ENCODE results near the gene SMC3.
"Not testable (repeated sequence)": the region's sequence is repeated elsewhere in the genome, so short reads cannot be mapped to it uniquely, and the experiment has no call there.

The SMC3 gene

DNA sequence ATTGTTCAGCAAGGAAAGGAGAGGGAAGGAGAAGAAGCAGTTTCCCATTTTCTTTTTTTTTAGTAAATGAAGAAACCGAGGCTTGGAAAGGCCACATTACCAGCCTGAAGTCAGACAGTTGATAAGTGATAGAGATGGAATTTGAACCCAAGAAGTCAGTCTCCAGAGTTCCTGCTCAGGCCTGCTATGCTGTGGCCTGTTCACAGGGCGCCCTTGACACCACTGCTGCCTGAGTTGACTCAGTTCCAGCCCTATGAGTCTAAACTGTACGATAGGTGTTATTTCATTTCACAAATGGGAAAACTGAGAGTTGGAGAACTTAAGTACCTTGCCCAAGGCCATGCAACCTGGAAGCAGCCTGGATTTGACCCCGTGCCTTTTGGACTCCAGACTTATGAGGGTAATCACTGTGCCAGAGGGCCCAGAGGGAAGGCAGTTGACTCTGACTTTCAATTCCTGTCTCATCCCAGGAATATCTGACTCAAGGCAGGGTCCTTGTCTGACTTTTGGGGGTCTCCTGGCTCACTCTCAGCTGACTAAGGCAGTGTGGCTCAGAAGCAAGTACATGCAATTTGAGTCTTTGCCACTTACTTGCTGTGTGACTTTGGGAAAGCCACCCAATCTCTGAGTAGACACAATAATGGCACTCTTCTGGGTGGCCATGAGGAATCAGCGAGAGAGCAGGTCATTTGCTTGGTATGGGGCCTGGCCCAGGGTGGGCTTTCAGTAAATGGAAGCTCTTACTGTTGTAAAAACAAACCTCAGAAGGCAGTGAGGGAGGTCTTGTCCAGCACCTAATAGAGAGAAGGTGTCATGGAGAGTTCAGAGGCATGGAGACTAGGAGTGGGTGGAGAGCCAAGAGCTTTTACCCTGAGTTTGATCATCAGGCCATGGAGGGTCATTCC is 58.7 kb downstream of the SMC3 start:
- H3K4me1 ChIP-seq: peaks cover 10% of the 10 kb centered on the region
- in situ Hi-C loops (cut with MboI; ENCODE audit: low sequenced_read_pairs): loop anchor here (5.0 kb wide), 1 partner anchor 51 kb away; no protein-coding TSS in a partner anchor

DNA sequence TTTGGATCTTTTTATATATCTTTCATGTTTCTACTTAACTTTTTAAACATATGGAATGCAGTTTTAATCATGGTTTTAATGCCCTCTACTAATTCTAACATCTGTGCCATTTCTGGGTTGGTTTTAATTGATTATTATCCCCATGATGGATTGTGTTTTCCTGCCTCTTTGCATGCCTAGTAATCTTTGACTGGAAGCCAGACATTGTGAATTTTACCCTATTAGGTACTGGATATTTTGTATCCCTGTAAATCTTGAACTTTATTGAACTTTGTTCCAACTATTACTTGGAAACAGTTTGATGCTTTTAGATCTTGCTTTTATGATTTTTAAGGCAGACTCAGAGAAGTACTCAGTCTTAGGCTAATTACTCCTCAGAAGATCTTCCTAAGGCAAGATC is 60.7 kb downstream of the SMC3 start:
- in situ Hi-C loops (cut with MboI; ENCODE audit: low sequenced_read_pairs): loop anchor here (5.0 kb wide), 1 partner anchor 49 kb away; no protein-coding TSS in a partner anchor
- H3K4me1 ChIP-seq: peaks cover 10% of the 10 kb centered on the region
- no peak overlapping the region for H3K4me3 ChIP-seq
- peaks cover 80% of the 10 kb centered on the region for H3K27me3 ChIP-seq (ENCODE audit: low read depth)
- no peaks in the 10 kb centered on the region for H3K36me3 ChIP-seq (replicated peaks)
- no peak for DNase-seq (ENCODE audit: low spot score in 2 of 2)
- no peaks in the 10 kb centered on the region; the same call in 1 of the 2 replicates for H3K9me3 ChIP-seq

More for the DNA sequence above, 58.7 kb downstream of the SMC3 start:
- H3K4me3 ChIP-seq: no peak overlapping the region
- peaks cover 74% of the 10 kb centered on the region for H3K27me3 ChIP-seq (ENCODE audit: low read depth)
- DNase-seq (ENCODE audit: low spot score in 2 of 2): no peak
- no peaks in the 10 kb centered on the region for H3K36me3 ChIP-seq (replicated peaks)
- no peaks in the 10 kb centered on the region; the same call in 1 of the 2 replicates for H3K9me3 ChIP-seq

DNA sequence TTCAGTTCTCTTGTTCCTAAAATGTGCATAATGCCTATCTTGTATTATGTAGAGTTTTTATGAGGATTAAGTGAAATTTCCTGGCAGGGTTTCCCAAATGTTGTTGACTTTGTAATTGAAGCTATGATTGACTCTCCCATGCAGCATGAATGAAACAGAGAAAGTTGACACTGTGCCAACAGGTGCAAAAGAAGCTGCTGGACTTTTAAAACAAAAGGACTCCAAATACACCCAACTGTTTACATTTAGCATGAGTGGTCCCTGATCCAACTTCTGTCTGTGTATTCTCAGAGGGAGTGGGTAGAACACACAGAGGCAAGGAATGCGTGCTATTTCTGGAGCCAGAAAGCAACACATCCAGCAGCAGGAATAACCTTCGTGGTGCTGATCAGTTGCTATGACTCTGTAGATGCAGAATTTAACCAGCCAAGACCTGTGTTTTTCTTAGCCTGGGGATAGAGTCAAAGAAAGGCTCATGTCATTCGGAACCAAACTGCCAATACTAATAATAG is 62.2 kb downstream of the SMC3 start:
- no peaks in the 10 kb centered on the region for H3K9me3 ChIP-seq
- H3K4me1 ChIP-seq: peaks cover 10% of the 10 kb centered on the region
- H3K4me3 ChIP-seq: no peak overlapping the region
- in situ Hi-C loops (cut with MboI; ENCODE audit: low sequenced_read_pairs): loop anchor here (5.0 kb wide), 1 partner anchor 48 kb away; no protein-coding TSS in a partner anchor
- peaks cover 82% of the 10 kb centered on the region for H3K27me3 ChIP-seq (ENCODE audit: low read depth)
- no peaks in the 10 kb centered on the region for H3K36me3 ChIP-seq (replicated peaks)
- peak; percentile 67 to 93 for DNase-seq (ENCODE audit: low spot score in 2 of 2)

GRCh38 chr10:110631934-110632333 is 64.4 kb downstream of the SMC3 start:
- DNase-seq (ENCODE audit: low spot score in 2 of 2): no peak
- Histone ChIP-seq H3K36me3 (replicated peaks) (no peaks in the 10 kb centered on the region), H3K27me3 (ENCODE audit: low read depth) (peaks cover 83% of the 10 kb centered on the region), H3K4me3 (no peak overlapping the region), H3K9me3 (no peaks in the 10 kb centered on the region), H3K4me1 (peaks cover 10% of the 10 kb centered on the region)
- in situ Hi-C loops (cut with MboI; ENCODE audit: low sequenced_read_pairs): no loop called here

DNA sequence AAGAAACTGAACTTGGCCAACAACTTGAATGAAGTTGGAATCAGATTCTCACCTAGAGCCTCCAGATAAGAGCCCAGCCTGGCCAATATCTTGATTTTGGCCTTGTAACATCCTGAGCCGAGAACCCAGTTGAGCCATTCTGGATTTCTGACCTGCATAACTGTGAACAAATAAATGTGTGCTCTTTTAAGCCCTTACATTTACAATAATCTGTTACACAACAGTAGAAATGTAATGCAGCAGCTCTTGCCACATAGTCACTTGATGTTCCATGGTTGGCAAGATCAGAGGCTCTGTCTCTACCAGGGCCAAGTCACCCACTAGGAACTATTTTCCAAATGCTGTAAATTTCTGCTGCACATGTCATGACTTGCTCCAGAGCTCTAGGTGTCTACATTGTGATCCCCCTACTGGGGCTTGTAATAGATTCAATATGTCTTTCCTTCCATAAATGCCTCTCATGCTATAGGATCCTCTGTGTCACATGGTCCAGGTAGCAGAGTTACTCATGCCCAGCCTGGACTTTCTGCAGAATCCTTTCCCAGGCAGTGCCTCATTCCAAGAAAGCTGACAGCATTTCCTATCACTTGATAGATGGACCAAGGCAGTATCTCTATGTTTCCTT is 65.2 kb downstream of the SMC3 start:
- Histone ChIP-seq H3K9me3 (no peaks in the 10 kb centered on the region), H3K36me3 (replicated peaks) (no peaks in the 10 kb centered on the region), H3K4me3 (no peak overlapping the region), H3K27me3 (ENCODE audit: low read depth) (peaks cover 77% of the 10 kb centered on the region), H3K4me1 (peaks cover 10% of the 10 kb centered on the region)
- in situ Hi-C loops (cut with MboI; ENCODE audit: low sequenced_read_pairs): no loop called here
- DNase-seq (ENCODE audit: low spot score in 2 of 2): no peak

- Histone ChIP-seq H3K9me3 (no peaks in the 10 kb centered on the region), H3K4me3 (no peak overlapping the region), H3K27me3 (ENCODE audit: low read depth) (peaks cover 86% of the 10 kb centered on the region), H3K36me3 (replicated peaks) (no peaks in the 10 kb centered on the region), H3K4me1 (peaks cover 4% of the 10 kb centered on the region; the same call in 1 of the 2 replicates)
- no peak for DNase-seq (ENCODE audit: low spot score in 2 of 2)
- in situ Hi-C loops (cut with MboI; ENCODE audit: low sequenced_read_pairs): no loop called here
These were observed 67.2 kb downstream of the SMC3 start for GRCh38 chr10:110634527-110635209.

GRCh38 chr10:110636572-110636931 is 69.1 kb downstream of the SMC3 start:
- no peak for DNase-seq (ENCODE audit: low spot score in 2 of 2)
- in situ Hi-C loops (cut with MboI; ENCODE audit: low sequenced_read_pairs): no loop called here
- H3K27me3 ChIP-seq (ENCODE audit: low read depth): peaks cover 82% of the 10 kb centered on the region
- no peaks in the 10 kb centered on the region for H3K36me3 ChIP-seq (replicated peaks)
- no peaks in the 10 kb centered on the region for H3K9me3 ChIP-seq
- no peak overlapping the region for H3K4me3 ChIP-seq
- peaks cover 3% of the 10 kb centered on the region; the same call in 1 of the 2 replicates for H3K4me1 ChIP-seq

DNA sequence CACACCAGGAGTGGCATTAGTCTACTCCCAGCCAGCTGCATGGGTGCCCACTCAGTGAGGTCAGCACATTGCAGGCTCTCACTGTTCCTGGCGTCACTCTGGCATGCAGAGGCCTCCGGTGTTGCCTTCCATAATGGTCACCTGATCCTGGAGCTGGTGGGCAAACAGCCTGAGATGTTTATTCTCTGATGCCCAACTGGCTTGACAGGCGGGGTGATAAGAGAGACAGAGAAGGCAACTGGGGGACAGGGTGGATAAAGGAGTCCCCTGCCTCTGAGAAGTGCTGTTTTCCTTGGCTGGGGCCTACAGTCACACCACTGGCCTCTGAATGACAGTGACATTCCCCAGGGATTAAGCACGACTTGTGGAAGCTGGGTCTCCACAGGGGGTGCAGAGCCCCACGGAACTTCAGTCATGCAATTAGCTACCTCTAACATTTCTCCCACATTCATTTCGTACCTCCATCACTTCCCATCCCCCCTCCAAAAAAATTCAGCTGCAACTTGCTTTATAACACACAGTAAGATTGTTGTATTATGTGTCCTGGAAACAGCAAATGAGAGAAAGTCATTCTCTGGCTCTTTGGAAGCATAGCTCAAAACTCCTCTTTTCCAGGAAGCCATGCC is 69.5 kb downstream of the SMC3 start:
- in situ Hi-C loops (cut with MboI; ENCODE audit: low sequenced_read_pairs): no loop called here
- no peak for DNase-seq (ENCODE audit: low spot score in 2 of 2)
- no peak overlapping the region for H3K4me3 ChIP-seq
- H3K4me1 ChIP-seq: peaks cover 8% of the 10 kb centered on the region; the same call in 1 of the 2 replicates
- H3K27me3 ChIP-seq (ENCODE audit: low read depth): peaks cover 82% of the 10 kb centered on the region
- H3K9me3 ChIP-seq: no peaks in the 10 kb centered on the region
- H3K36me3 ChIP-seq (replicated peaks): no peaks in the 10 kb centered on the region

- peaks cover 82% of the 10 kb centered on the region for H3K27me3 ChIP-seq (ENCODE audit: low read depth)
- DNase-seq (ENCODE audit: low spot score in 2 of 2): no peak
- no peak overlapping the region for H3K4me3 ChIP-seq
- H3K4me1 ChIP-seq: peaks cover 10% of the 10 kb centered on the region; the same call in 1 of the 2 replicates
- H3K9me3 ChIP-seq: no peaks in the 10 kb centered on the region
- in situ Hi-C loops (cut with MboI; ENCODE audit: low sequenced_read_pairs): no loop called here
- no peaks in the 10 kb centered on the region for H3K36me3 ChIP-seq (replicated peaks)
These were observed 70.1 kb downstream of the SMC3 start for GRCh38 chr10:110637558-110638053.

DNA sequence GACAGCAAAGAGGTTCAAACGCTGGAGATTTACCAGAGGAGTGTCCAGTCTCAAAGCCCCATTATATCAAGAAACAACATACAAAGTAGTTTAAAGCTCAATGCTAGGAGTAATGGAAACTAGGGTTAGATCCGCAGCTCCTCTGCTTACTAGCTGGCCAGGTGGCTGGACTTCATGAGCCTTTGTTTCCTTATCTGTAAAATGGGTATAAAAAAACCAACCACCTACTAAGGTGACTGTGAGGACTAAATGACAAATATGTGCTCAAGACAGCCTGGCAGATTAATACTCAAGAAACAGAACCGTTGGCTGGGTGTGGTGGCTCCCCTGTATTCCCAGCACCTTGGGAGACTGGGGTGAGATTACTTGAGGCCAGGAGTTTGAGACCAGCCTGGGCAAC is 70.8 kb downstream of the SMC3 start:
- Histone ChIP-seq H3K36me3 (replicated peaks) (no peaks in the 10 kb centered on the region), H3K4me1 (peaks cover 10% of the 10 kb centered on the region; the same call in 1 of the 2 replicates), H3K9me3 (no peaks in the 10 kb centered on the region), H3K27me3 (ENCODE audit: low read depth) (peaks cover 82% of the 10 kb centered on the region), H3K4me3 (no peak overlapping the region)
- in situ Hi-C loops (cut with MboI; ENCODE audit: low sequenced_read_pairs): no loop called here
- DNase-seq (ENCODE audit: low spot score in 2 of 2): no peak

- Histone ChIP-seq H3K4me1 (peaks cover 10% of the 10 kb centered on the region; the same call in 1 of the 2 replicates), H3K27me3 (ENCODE audit: low read depth) (peaks cover 82% of the 10 kb centered on the region)
- H3K36me3 ChIP-seq (replicated peaks); H3K4me3 ChIP-seq; H3K9me3 ChIP-seq; in situ Hi-C loops (cut with MboI; ENCODE audit: low sequenced_read_pairs); DNase-seq (ENCODE audit: low spot score in 2 of 2): not testable (repeated sequence)
These were observed 71.6 kb downstream of the SMC3 start for GRCh38 chr10:110639046-110639445.

DNA sequence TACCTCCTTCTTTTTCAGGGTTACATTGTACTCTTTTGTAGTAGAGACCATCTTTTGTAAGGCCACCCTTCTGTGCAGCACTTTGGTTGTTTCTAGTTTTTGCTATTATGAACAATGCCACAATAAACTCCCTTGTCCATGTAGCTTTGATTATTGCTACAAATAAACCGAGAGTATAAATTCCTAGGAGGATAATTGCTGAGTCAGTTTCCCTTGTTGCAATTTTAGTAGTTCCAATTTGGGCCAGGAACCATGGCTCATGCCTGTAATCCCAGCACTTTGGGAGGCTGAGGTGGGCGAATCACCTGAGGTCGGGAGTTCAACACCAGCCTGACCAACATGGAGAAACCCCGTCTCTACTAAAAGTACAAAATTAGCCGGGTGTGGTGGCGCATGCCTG is 72.4 kb downstream of the SMC3 start:
- H3K36me3 ChIP-seq (replicated peaks); in situ Hi-C loops (cut with MboI; ENCODE audit: low sequenced_read_pairs); H3K4me3 ChIP-seq; DNase-seq (ENCODE audit: low spot score in 2 of 2); H3K9me3 ChIP-seq: not testable (repeated sequence)
- peaks cover 12% of the 10 kb centered on the region; the same call in 1 of the 2 replicates for H3K4me1 ChIP-seq
- H3K27me3 ChIP-seq (ENCODE audit: low read depth): peaks cover 80% of the 10 kb centered on the region

DNA sequence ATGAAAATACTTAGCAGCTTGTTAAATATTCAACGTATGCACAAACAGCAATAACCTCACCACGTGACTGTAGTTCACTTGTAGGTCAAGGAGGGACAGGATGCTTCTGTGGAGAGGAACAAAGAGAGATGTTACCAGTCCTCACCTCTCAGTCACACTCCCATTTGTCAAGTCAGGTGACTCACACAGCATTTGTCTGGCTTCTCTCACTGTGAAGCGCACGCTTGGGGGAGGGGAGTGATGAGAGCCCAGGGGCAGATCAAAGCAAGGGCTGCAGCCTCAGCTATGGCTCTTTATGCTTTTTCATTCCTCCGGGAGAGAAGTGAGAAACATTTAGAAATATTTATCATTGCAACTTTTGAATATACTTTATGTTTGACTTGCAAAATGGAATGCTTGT is 73.8 kb downstream of the SMC3 start:
- Histone ChIP-seq H3K9me3 (no peaks in the 10 kb centered on the region), H3K27me3 (ENCODE audit: low read depth) (peaks cover 72% of the 10 kb centered on the region), H3K4me1 (peaks cover 16% of the 10 kb centered on the region), H3K36me3 (replicated peaks) (no peaks in the 10 kb centered on the region), H3K4me3 (no peak overlapping the region)
- in situ Hi-C loops (cut with MboI; ENCODE audit: low sequenced_read_pairs): no loop called here
- DNase-seq (ENCODE audit: low spot score in 2 of 2): peak; percentile 23 to 56
